ENCODE data around the gene SPTBN1.

Gene SPTBN1

GRCh38 chr2:54704238-54704637 is 248.1 kb downstream of the SPTBN1 start:
- CTCF ChIA-PET = interaction anchor here (0.5 to 2.7 kb wide), 15 partner anchors 8 to 599 kb away, joined by 3 to 32 read pairs (median 4); no protein-coding TSS in a partner anchor
- DNase-seq (ENCODE audit: extremely low spot score) = no peak
- POLR2A ChIA-PET = interaction anchor here (1.1 kb wide), 1 partner anchor 18 kb away, joined by 3 read pairs; no protein-coding TSS in a partner anchor
- TF ChIP-seq TARDBP (IDR thresholded peaks at IDR 0.05) (no peak), NFRKB (IDR thresholded peaks at IDR 0.05) (no peak), SUZ12 (IDR thresholded peaks at IDR 0.05) (no peak), LEF1 (IDR thresholded peaks at IDR 0.05; ENCODE audit: borderline replicate concordance) (no peak), PKNOX1 (IDR thresholded peaks at IDR 0.05) (no peak), CTBP1 (IDR thresholded peaks at IDR 0.05; ENCODE audit: borderline replicate concordance) (no peak), L3MBTL2 (conservative IDR thresholded peaks at IDR 0.05) (no peak), ARNT (IDR thresholded peaks at IDR 0.05) (no peak), ELF4 (IDR thresholded peaks at IDR 0.05) (no peak), BHLHE40 (IDR thresholded peaks at IDR 0.05; ENCODE audit: borderline replicate concordance) (no peak), HDGF (IDR thresholded peaks at IDR 0.05; ENCODE audit: borderline replicate concordance) (no peak), ZNF384 (IDR thresholded peaks at IDR 0.05) (no peak)

GRCh38 chr2:54704688-54705605 is 248.8 kb downstream of the SPTBN1 start:
- no peak for TF ChIP-seq CTBP1 (IDR thresholded peaks at IDR 0.05; ENCODE audit: borderline replicate concordance)
- TF ChIP-seq BHLHE40 (IDR thresholded peaks at IDR 0.05; ENCODE audit: borderline replicate concordance) = no peak
- no peak for TF ChIP-seq ZNF384 (IDR thresholded peaks at IDR 0.05)
- no peak for TF ChIP-seq L3MBTL2 (conservative IDR thresholded peaks at IDR 0.05)
- TF ChIP-seq FOXM1 (IDR thresholded peaks at IDR 0.05; ENCODE audit: borderline replicate concordance) = no peak
- TF ChIP-seq ARNT (IDR thresholded peaks at IDR 0.05) = no peak
- CTCF ChIA-PET = interaction anchor here (0.6 to 2.7 kb wide), 16 partner anchors 15 to 909 kb away, joined by 3 to 32 read pairs (median 4); no protein-coding TSS in a partner anchor
- POLR2A ChIA-PET = interaction anchor here (1.1 kb wide), 1 partner anchor 18 kb away, joined by 3 read pairs; no protein-coding TSS in a partner anchor
- peak; percentile 34 for DNase-seq (ENCODE audit: extremely low spot score)

GRCh38 chr2:54706622-54707021 is 250.5 kb downstream of the SPTBN1 start:
- ChIA-PET CTCF (no interaction called here), POLR2A (no interaction called here)
- TF ChIP-seq CTBP1 (IDR thresholded peaks at IDR 0.05; ENCODE audit: borderline replicate concordance) = no peak
- no peak for TF ChIP-seq FOXK2 (IDR thresholded peaks at IDR 0.05)
- TF ChIP-seq NFRKB (IDR thresholded peaks at IDR 0.05) = no peak
- TF ChIP-seq PKNOX1 (IDR thresholded peaks at IDR 0.05) = no peak
- no peak for TF ChIP-seq BHLHE40 (IDR thresholded peaks at IDR 0.05; ENCODE audit: borderline replicate concordance)
- no peak for TF ChIP-seq TARDBP (IDR thresholded peaks at IDR 0.05)
- TF ChIP-seq ARNT (IDR thresholded peaks at IDR 0.05) = no peak
- no peak for TF ChIP-seq SP1 (IDR thresholded peaks at IDR 0.05)
- TF ChIP-seq FOXM1 (IDR thresholded peaks at IDR 0.05; ENCODE audit: borderline replicate concordance) = no peak
- TF ChIP-seq FOXA1 (IDR thresholded peaks at IDR 0.05) = no peak
- no peak for TF ChIP-seq ELF4 (IDR thresholded peaks at IDR 0.05)
- no peak for TF ChIP-seq LEF1 (IDR thresholded peaks at IDR 0.05; ENCODE audit: borderline replicate concordance)
- DNase-seq (ENCODE audit: extremely low spot score) = no peak

GRCh38 chr2:54708584-54709335 is 252.6 kb downstream of the SPTBN1 start:
- TF ChIP-seq ZNF384 (IDR thresholded peaks at IDR 0.05) = no peak
- TF ChIP-seq SP1 (IDR thresholded peaks at IDR 0.05) = no peak
- no peak for TF ChIP-seq FOXA1 (IDR thresholded peaks at IDR 0.05)
- no peak for TF ChIP-seq LEF1 (IDR thresholded peaks at IDR 0.05; ENCODE audit: borderline replicate concordance)
- no peak for TF ChIP-seq L3MBTL2 (conservative IDR thresholded peaks at IDR 0.05)
- no peak for TF ChIP-seq ELF4 (IDR thresholded peaks at IDR 0.05)
- TF ChIP-seq PKNOX1 (IDR thresholded peaks at IDR 0.05) = no peak
- TF ChIP-seq TARDBP (IDR thresholded peaks at IDR 0.05) = no peak
- TF ChIP-seq FOXK2 (IDR thresholded peaks at IDR 0.05) = no peak
- TF ChIP-seq CTBP1 (IDR thresholded peaks at IDR 0.05; ENCODE audit: borderline replicate concordance) = no peak
- no peak for TF ChIP-seq SUZ12 (IDR thresholded peaks at IDR 0.05)
- no peak for TF ChIP-seq FOXM1 (IDR thresholded peaks at IDR 0.05; ENCODE audit: borderline replicate concordance)
- no peak for TF ChIP-seq BHLHE40 (IDR thresholded peaks at IDR 0.05; ENCODE audit: borderline replicate concordance)
- TF ChIP-seq ARNT (IDR thresholded peaks at IDR 0.05) = no peak
- POLR2A ChIA-PET = no interaction called here
- DNase-seq (ENCODE audit: extremely low spot score) = no peak
- CTCF ChIA-PET = interaction anchor here (1.0 kb wide), 1 partner anchor 602 kb away, joined by 5 read pairs; no protein-coding TSS in a partner anchor

GRCh38 chr2:54709336-54709809 is 253.2 kb downstream of the SPTBN1 start:
- ChIA-PET CTCF (no interaction called here), POLR2A (no interaction called here)
- no peak for DNase-seq (ENCODE audit: extremely low spot score)
- no peak for TF ChIP-seq TARDBP (IDR thresholded peaks at IDR 0.05)
- no peak for TF ChIP-seq FOXA1 (IDR thresholded peaks at IDR 0.05)
- TF ChIP-seq LEF1 (IDR thresholded peaks at IDR 0.05; ENCODE audit: borderline replicate concordance) = no peak
- TF ChIP-seq SP1 (IDR thresholded peaks at IDR 0.05) = no peak
- TF ChIP-seq NFRKB (IDR thresholded peaks at IDR 0.05) = no peak
- no peak for TF ChIP-seq ZNF384 (IDR thresholded peaks at IDR 0.05)
- TF ChIP-seq FOXK2 (IDR thresholded peaks at IDR 0.05) = no peak
- TF ChIP-seq ELF4 (IDR thresholded peaks at IDR 0.05) = no peak
- no peak for TF ChIP-seq HDGF (IDR thresholded peaks at IDR 0.05; ENCODE audit: borderline replicate concordance)
- TF ChIP-seq PKNOX1 (IDR thresholded peaks at IDR 0.05) = no peak
- no peak for TF ChIP-seq CTBP1 (IDR thresholded peaks at IDR 0.05; ENCODE audit: borderline replicate concordance)
- no peak for TF ChIP-seq SUZ12 (IDR thresholded peaks at IDR 0.05)
- TF ChIP-seq BHLHE40 (IDR thresholded peaks at IDR 0.05; ENCODE audit: borderline replicate concordance) = no peak
- TF ChIP-seq L3MBTL2 (conservative IDR thresholded peaks at IDR 0.05) = no peak
- TF ChIP-seq ARNT (IDR thresholded peaks at IDR 0.05) = no peak
- no peak for TF ChIP-seq FOXM1 (IDR thresholded peaks at IDR 0.05; ENCODE audit: borderline replicate concordance)

Data from HEK293T (cell line).